ENCODE results near the gene PPM1J. TPM values are rescaled to one million over a fixed set of nuclear protein-coding genes. Genes with fewer than 3 reads are reported as not detected.

The PPM1J gene
- total RNA-seq, 4 donors from 2014 or later, result 0.66 to 3.3 (median 1.8) TPM

DNA sequence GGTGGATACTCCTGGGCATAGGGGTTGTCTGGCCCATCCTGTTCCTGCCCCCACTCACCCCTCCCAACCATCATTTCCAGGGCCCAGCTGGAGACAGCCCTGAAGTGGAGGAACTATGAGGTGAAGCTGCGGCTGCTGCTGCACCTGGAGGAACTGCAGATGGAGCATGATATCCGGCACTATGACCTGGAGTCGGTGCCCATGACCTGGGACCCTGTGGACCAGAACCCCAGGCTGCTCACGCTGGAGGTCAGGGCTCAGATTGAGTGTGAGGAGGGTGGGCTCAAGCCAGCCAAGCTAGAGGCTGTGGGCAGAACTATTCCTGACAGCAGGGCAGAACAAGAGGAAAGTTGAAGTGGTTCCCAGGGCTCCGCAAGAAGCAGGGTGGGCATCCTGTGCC lies 22.5 kb downstream of the PPM1J start:
- H3K36me3 ChIP-seq, result peaks cover 0 to 83% (median 6%) of the 10 kb centered on the region in 3 donors
- H3K9me3 ChIP-seq, result no peaks in the 10 kb centered on the region
- no peak overlapping the region for H3K4me3 ChIP-seq
- peaks cover 0 to 22% (median 10%) of the 10 kb centered on the region in 4 donors for H3K4me1 ChIP-seq
- TF ChIP-seq, protein P1, sequence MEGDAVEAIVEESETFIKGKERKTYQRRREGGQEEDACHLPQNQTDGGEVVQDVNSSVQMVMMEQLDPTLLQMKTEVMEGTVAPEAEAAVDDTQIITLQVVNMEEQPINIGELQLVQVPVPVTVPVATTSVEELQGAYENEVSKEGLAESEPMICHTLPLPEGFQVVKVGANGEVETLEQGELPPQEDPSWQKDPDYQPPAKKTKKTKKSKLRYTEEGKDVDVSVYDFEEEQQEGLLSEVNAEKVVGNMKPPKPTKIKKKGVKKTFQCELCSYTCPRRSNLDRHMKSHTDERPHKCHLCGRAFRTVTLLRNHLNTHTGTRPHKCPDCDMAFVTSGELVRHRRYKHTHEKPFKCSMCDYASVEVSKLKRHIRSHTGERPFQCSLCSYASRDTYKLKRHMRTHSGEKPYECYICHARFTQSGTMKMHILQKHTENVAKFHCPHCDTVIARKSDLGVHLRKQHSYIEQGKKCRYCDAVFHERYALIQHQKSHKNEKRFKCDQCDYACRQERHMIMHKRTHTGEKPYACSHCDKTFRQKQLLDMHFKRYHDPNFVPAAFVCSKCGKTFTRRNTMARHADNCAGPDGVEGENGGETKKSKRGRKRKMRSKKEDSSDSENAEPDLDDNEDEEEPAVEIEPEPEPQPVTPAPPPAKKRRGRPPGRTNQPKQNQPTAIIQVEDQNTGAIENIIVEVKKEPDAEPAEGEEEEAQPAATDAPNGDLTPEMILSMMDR (IDR thresholded peaks at IDR 0.05), result no peak
- TF ChIP-seq EP300 (IDR thresholded peaks at IDR 0.05) (no peak), POLR2A (IDR thresholded peaks at IDR 0.05) (no peak)
- H3K27me3 ChIP-seq, result no peaks in the 10 kb centered on the region
- no peak for DNase-seq (ENCODE audit: low spot score in 2 of 2)
- WGBS, 2 donors, result 92 to 93% methylated on average over 5 of the region's 5 CpGs
- H3K27ac ChIP-seq, result no peak overlapping the region

DNA sequence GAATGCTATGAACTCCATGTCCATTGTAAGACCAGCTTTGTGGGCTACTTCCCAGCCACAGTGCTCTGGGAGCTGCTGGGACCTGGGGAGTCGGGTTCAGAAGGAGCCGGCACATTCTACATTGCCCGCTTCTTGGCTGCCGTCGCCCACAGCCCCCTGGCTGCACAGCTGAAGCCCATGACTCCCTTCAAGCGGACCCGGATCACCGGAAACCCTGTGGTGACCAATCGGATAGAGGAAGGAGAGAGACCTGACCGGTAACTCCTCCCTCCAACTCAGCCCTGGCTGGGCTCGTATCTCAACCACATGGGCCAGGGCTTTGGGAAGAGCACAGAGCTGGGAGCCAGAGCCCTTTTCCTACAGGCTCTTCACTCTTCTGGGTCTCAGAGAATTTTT lies 25.3 kb downstream of the PPM1J start:
- Histone ChIP-seq H3K36me3 (peaks cover 0 to 56% (median 6%) of the 10 kb centered on the region in 3 donors), H3K27ac (peak overlapping the region in 1 of 4 donors; percentile 86), H3K9me3 (no peaks in the 10 kb centered on the region), H3K27me3 (no peaks in the 10 kb centered on the region), H3K4me3 (no peak overlapping the region), H3K4me1 (peaks cover 0 to 28% (median 11%) of the 10 kb centered on the region in 4 donors)
- no peak for DNase-seq (ENCODE audit: low spot score in 2 of 2)
- 82 to 84% methylated on average over 9 to 11 of the region's 11 CpGs for WGBS, 2 donors
- TF ChIP-seq POLR2A (IDR thresholded peaks at IDR 0.05), result no peak
- TF ChIP-seq EP300 (IDR thresholded peaks at IDR 0.05), result no peak
- TF ChIP-seq, protein P1 (IDR thresholded peaks at IDR 0.05), result no peak

- Histone ChIP-seq H3K27ac (peak overlapping the region; percentile 29 to 86 (median 72)), H3K36me3 (peaks cover 0 to 51% (median 6%) of the 10 kb centered on the region in 3 donors), H3K4me1 (peaks cover 0 to 28% (median 11%) of the 10 kb centered on the region in 4 donors), H3K9me3 (no peaks in the 10 kb centered on the region), H3K4me3 (no peak overlapping the region), H3K27me3 (no peaks in the 10 kb centered on the region)
- no peak for DNase-seq (ENCODE audit: low spot score in 2 of 2)
- TF ChIP-seq EP300 (IDR thresholded peaks at IDR 0.05) (no peak), POLR2A (IDR thresholded peaks at IDR 0.05) (no peak)
- TF ChIP-seq, protein P1 (IDR thresholded peaks at IDR 0.05), result no peak
- WGBS, 2 donors, result 63 to 85% methylated on average over 9 of the region's 9 CpGs
Observed at GRCh38 chr1:112689196-112689841, 25.8 kb downstream of the PPM1J start.

DNA sequence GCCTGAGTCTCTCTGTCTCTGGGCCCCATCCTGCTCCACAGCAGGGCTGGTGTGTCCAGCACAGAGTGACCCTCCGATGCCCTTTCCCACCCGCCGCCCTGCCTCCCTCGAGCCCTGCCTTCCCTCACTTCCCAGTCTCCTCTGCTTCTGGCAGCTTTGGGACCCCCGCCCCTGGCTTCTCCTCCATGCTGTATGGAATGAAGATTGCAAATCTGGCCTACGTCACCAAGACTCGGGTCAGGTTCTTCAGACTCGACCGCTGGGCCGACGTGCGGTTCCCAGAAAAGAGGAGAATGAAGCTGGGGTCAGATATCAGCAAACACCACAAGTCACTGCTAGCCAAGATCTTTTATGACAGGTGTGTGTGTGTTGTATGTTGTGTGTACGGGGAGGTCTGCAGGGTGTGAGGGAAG lies 26.3 kb downstream of the PPM1J start:
- WGBS, 2 donors, result 31 to 35% methylated on average over 13 of the region's 13 CpGs
- no peak overlapping the region for H3K4me3 ChIP-seq
- H3K27me3 ChIP-seq, result no peaks in the 10 kb centered on the region
- no peak for TF ChIP-seq POLR2A (IDR thresholded peaks at IDR 0.05)
- TF ChIP-seq, protein P1 (IDR thresholded peaks at IDR 0.05), result no peak
- TF ChIP-seq EP300 (IDR thresholded peaks at IDR 0.05), result no peak
- H3K36me3 ChIP-seq, result peaks cover 0 to 46% (median 6%) of the 10 kb centered on the region in 3 donors
- peaks cover 0 to 26% (median 11%) of the 10 kb centered on the region in 4 donors for H3K4me1 ChIP-seq
- DNase-seq (ENCODE audit: low spot score in 2 of 2), result no peak
- H3K9me3 ChIP-seq, result no peaks in the 10 kb centered on the region
- H3K27ac ChIP-seq, result peak overlapping the region; percentile 29 to 86 (median 72)

DNA sequence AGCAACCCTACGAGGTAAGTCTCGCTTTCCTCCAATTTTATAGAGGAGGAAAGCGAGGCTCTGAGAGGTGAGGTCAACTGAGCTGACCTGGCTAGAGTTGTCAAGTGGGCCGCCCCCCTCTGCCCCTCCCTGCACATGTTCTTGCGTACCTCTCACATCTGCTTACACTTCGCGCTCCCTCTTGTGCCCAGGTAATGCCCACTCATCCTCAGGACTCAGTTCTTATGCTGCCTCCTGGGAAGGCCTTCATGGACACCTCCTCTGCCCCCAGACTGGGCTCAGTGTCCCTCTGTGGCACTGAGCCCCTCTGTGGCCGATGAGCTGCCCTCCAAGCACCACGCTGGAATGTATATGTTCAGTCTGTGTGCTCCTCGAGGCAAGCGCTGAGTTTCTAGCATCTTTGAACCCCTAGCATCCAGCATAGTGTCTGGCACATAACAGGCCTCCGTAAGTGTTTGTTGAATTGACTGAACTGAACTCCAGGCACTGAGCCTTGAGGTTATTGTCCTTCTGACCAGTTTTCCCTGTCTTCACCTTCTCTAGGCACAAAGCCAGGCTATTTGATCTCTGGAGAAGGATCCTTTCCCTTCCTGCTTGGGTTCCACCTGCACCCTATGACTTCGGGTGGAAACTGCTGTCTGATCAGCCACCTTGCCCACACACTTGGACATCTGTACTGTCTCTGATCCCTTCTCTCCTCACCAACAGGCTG lies 27.2 kb downstream of the PPM1J start:
- no peaks in the 10 kb centered on the region for H3K27me3 ChIP-seq
- DNase-seq (ENCODE audit: low spot score in 2 of 2), result no peak
- H3K9me3 ChIP-seq, result no peaks in the 10 kb centered on the region
- H3K4me1 ChIP-seq, result peaks cover 0 to 26% (median 11%) of the 10 kb centered on the region in 4 donors
- peak overlapping the region; percentile 29 to 86 (median 72) for H3K27ac ChIP-seq
- H3K4me3 ChIP-seq, result no peak overlapping the region
- H3K36me3 ChIP-seq, result peaks cover 0 to 37% (median 5%) of the 10 kb centered on the region in 3 donors
- TF ChIP-seq, protein P1 (IDR thresholded peaks at IDR 0.05), result no peak
- TF ChIP-seq POLR2A (IDR thresholded peaks at IDR 0.05) (no peak), EP300 (IDR thresholded peaks at IDR 0.05) (no peak)
- WGBS, 2 donors, result 73 to 75% methylated on average over 13 of the region's 13 CpGs
